ENCODE results near the gene PSMA4. TPM values are rescaled to one million over a fixed set of nuclear protein-coding genes. Genes with fewer than 3 reads are reported as not detected.

PSMA4 gene
- total and polyA plus RNA-seq, 11 donors: 97.2 to 228 (median 117) TPM

DNA sequence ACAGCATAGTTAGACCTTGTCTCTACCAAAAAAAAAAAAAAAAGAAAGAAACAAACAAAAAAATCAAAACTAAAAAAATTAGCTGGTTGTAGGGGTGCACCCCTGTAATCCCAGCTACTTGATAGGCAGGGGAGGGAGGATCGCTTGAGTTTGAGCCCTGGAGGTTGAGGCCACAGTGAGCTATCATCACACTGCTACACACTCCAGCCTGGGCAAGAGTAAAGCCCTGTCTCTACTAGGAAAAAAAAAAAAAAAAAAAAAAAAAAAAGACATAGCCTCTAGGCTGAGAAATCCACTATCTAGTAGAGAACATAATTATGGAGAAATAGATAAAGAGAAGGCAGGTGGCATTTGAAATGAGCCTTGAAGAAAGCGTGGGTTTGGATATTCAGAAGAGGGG lies 22.8 kb downstream of the PSMA4 start:
- H3K4me3 ChIP-seq: no peak overlapping the region

DNA sequence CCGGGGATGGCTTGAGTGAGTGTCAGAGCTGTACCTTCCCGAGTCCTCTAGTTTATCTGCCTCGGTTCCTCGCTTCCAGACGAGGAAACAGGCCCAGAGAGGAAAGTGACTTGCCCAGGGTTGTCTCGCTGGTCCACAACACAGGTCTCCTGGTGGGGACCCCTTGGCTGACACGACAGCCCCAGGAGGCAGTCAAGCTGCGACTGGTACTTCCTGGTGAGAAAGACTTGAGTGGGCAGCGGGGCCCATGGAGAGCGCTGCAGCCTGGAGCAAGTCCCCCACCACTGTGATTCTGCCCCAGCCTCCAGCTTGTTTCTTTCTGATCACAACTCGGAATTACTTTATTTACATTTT lies 24.5 kb downstream of the PSMA4 start:
- Histone ChIP-seq H3K9me3 (no peaks in the 10 kb centered on the region), H3K4me1 (peaks cover 0 to 18% (median 8%) of the 10 kb centered on the region in 12 donors), H3K27ac (peak overlapping the region in 1 of 12 donors; percentile 64), H3K36me3 (no peaks in the 10 kb centered on the region), H3K4me3 (peak overlapping the region in 9 of 12 donors; percentile 49 to 77 (median 65)), H3K27me3 (peaks cover 0 to 26% (median 5%) of the 10 kb centered on the region in 9 donors)
- DNase-seq (no peak), ATAC-seq (peak in 1 of 4 donors; percentile 8)
- intact Hi-C loops (cut with DNase I): no loop called here
- TF ChIP-seq, protein P1, sequence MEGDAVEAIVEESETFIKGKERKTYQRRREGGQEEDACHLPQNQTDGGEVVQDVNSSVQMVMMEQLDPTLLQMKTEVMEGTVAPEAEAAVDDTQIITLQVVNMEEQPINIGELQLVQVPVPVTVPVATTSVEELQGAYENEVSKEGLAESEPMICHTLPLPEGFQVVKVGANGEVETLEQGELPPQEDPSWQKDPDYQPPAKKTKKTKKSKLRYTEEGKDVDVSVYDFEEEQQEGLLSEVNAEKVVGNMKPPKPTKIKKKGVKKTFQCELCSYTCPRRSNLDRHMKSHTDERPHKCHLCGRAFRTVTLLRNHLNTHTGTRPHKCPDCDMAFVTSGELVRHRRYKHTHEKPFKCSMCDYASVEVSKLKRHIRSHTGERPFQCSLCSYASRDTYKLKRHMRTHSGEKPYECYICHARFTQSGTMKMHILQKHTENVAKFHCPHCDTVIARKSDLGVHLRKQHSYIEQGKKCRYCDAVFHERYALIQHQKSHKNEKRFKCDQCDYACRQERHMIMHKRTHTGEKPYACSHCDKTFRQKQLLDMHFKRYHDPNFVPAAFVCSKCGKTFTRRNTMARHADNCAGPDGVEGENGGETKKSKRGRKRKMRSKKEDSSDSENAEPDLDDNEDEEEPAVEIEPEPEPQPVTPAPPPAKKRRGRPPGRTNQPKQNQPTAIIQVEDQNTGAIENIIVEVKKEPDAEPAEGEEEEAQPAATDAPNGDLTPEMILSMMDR (IDR thresholded peaks at IDR 0.05): no peak
- no peak for TF ChIP-seq POLR2A (IDR thresholded peaks at IDR 0.05)
- 59 to 76% (median 63%) methylated on average over 11 of the region's 11 CpGs for WGBS, 4 donors

More for the DNA sequence above, 22.8 kb downstream of the PSMA4 start:
- Histone ChIP-seq H3K27ac (no peak overlapping the region), H3K9me3 (no peaks in the 10 kb centered on the region), H3K4me1 (peaks cover 0 to 18% (median 8%) of the 10 kb centered on the region in 12 donors), H3K27me3 (peaks cover 0 to 25% (median 5%) of the 10 kb centered on the region in 9 donors), H3K36me3 (no peaks in the 10 kb centered on the region)
- DNase-seq: no peak
- TF ChIP-seq, protein P1 (IDR thresholded peaks at IDR 0.05): no peak
- no peak for TF ChIP-seq POLR2A (IDR thresholded peaks at IDR 0.05)
- intact Hi-C loops (cut with DNase I): no loop called here
- 78 to 89% (median 87%) methylated on average over 2 of the region's 2 CpGs for WGBS, 4 donors
- ATAC-seq: no peak

DNA sequence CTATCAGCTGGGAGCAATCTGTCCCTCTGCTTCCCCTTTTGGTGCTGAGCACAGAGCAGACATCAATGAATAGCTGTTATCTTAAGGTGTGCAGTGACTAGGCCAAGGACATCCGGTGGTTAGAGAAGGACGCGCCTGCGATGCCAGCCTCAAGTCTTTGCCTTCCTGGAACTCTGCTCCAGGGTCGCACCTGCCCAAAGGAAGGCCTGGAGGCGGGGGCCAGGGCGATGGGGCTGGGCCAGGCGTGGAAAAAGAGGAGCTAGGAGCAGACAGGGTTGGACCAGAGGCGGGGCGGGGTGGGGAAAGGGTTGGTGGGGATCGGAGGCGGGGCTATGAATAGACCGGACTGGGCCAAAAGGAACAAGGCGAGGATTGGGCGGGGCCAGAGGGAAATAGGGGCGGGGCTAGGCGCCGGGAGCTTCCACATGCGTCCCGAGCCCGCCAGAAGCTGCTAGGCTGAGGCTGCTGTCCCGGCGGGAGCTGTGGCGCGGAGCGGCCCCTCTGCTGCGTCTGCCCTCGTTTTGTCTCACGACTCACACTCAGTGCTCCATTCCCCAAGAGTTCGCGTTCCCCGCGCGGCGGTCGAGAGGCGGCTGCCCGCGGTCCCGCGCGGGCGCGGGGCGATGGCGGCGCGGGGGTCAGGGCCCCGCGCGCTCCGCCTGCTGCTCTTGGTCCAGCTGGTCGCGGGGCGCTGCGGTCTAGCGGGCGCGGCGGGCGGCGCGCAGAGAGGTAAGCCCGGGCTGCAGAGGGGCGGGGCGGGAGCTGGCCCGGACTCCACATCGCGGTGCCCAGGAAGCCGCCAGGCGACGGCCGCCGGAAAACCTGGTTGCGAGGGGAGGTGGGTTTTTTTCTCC lies 25.1 kb downstream of the PSMA4 start, which contains the start of gene CHRNA5:
TSS of gene CHRNA5 (plus strand) at position 424 of the 854 bp plus-strand sequence. CDS start at position 624, 200 bp downstream.
- H3K36me3 ChIP-seq: no peaks in the 10 kb centered on the region
- intact Hi-C loops (cut with DNase I): no loop called here
- peak within 1 kb of the TSS; percentile 14 to 77 (median 60) for H3K4me3 ChIP-seq
- H3K4me1 ChIP-seq: peaks cover 0 to 18% (median 8%) of the 10 kb centered on the region in 12 donors
- ATAC-seq (peak; percentile 73 to 99 (median 94)), DNase-seq (peak; percentile 77 to 90 (median 85))
- H3K27me3 ChIP-seq: peaks cover 0 to 28% (median 5%) of the 10 kb centered on the region in 9 donors
- H3K9me3 ChIP-seq: no peaks in the 10 kb centered on the region
- peak within 1 kb of the TSS in 1 of 12 donors; percentile 64 for H3K27ac ChIP-seq
- 1 to 2% (median 1%) methylated on average over 31 to 75 of the region's 75 CpGs for WGBS, 4 donors
- TF ChIP-seq POLR2A (IDR thresholded peaks at IDR 0.05): no peak
- TF ChIP-seq, protein P1 (IDR thresholded peaks at IDR 0.05): no peak

Measured in heart left ventricle (tissue), 16 donors.